MCF 10A (cell line): ENCODE data around the gene OR2K2. TPM values are rescaled to one million over a fixed set of nuclear protein-coding genes. Genes with fewer than 3 reads are reported as not detected.

Experiments
- BruUV-seq: library from RNA; stranded (reverse); fragments of 400-500 nt; replicated peaks from 2 replicates; lab custom pipeline; 2021; lab: Mats Ljungman, UMichigan
- CTCF ChIA-PET: fragments of 300-600 bp; sonication (Branson Sonifier 250); formaldehyde crosslinking; extraction: SDS; loops from one replicate; lab custom pipeline; 2021; ENCODE audit warnings: antibody characterized with exemption, inconsistent platforms; lab: Yijun Ruan, JAX
- POLR2A ChIA-PET: fragments of 300-600, 350-650 bp; sonication (Branson Sonifier 250); formaldehyde crosslinking; extraction: SDS; loops from one replicate; lab custom pipeline; 2020; ENCODE audit warnings: antibody characterized with exemption, inconsistent platforms; lab: Yijun Ruan, JAX
- DNase-seq: peaks from one replicate; pipeline ENCODE4 v3.0.0-alpha.2; 2018; ENCODE audit not compliant: unreplicated experiment
- H3K27ac Mint-ChIP-seq: one replicate; pipeline ENCODE4 v1.8.0; 2022; ENCODE audit warnings: mild to moderate bottlenecking, low read depth, mixed read lengths; ENCODE audit not compliant: unreplicated experiment
- H3K27me3 Mint-ChIP-seq: one replicate; pipeline ENCODE4 v1.8.0; 2022; ENCODE audit warnings: mixed read lengths; ENCODE audit not compliant: insufficient read depth, unreplicated experiment
- H3K36me3 Mint-ChIP-seq: one replicate; pipeline ENCODE4 v1.8.0; 2022; ENCODE audit warnings: mild to moderate bottlenecking, moderate library complexity, mixed read lengths; ENCODE audit not compliant: insufficient read depth, unreplicated experiment
- H3K4me1 Mint-ChIP-seq: one replicate; pipeline ENCODE4 v1.8.0; 2022; ENCODE audit warnings: mixed read lengths; ENCODE audit not compliant: insufficient read depth, unreplicated experiment
- H3K4me3 Mint-ChIP-seq: one replicate; pipeline ENCODE4 v1.8.0; 2022; ENCODE audit warnings: mild to moderate bottlenecking, moderate library complexity, mixed read lengths; ENCODE audit not compliant: unreplicated experiment
- H3K9me3 Mint-ChIP-seq: one replicate; pipeline ENCODE4 v1.8.0; 2022; ENCODE audit warnings: mixed read lengths; ENCODE audit not compliant: unreplicated experiment
- intact Hi-C: fragments of 100-400 bp; cut with micrococcal nuclease; formaldehyde crosslinking; loops from 2 replicates; pipeline ENCODE4 v1.14.1; 2022
- total RNA-seq: library from RNA; stranded (reverse); gene quantifications from 2 replicates; pipeline ENCODE4 v1.2.3, GENCODE V29; 2022
- TF ChIP-seq, protein P1 (sequence below): fragments of 200-600 bp; IDR thresholded peaks from one replicate; pipeline ENCODE4 v1.8.0; 2022; ENCODE audit warnings: antibody characterized with exemption, mild to moderate bottlenecking; ENCODE audit not compliant: unreplicated experiment

OR2K2 gene
- total RNA-seq, 1 experiment from 2014 or later, result not detected

GRCh38 chr9:111356481-111357244 is 26.6 kb upstream of the OR2K2 start:
- peak overlapping the region; percentile 95 for H3K27ac Mint-ChIP-seq
- ChIA-PET CTCF (interaction anchor here (0.6 to 1.0 kb wide), 5 partner anchors 14 to 482 kb away, joined by 3 to 5 read pairs (median 4); no protein-coding TSS in a partner anchor), POLR2A (interaction anchor here (0.5 to 1.7 kb wide), 7 partner anchors 9 to 1800 kb away, joined by 3 to 9 read pairs (median 4); no protein-coding TSS in a partner anchor)
- peak; percentile 85 for DNase-seq
- peaks cover 18% of the 10 kb centered on the region for H3K4me1 Mint-ChIP-seq
- peaks cover 28% of the 10 kb centered on the region for H3K36me3 Mint-ChIP-seq
- H3K4me3 Mint-ChIP-seq, result peak overlapping the region; percentile 75
- no peaks in the 10 kb centered on the region for H3K27me3 Mint-ChIP-seq
- no TSS peak for BruUV-seq
- intact Hi-C loops, result no loop called here
- no peaks in the 10 kb centered on the region for H3K9me3 Mint-ChIP-seq
- TF ChIP-seq, protein P1, sequence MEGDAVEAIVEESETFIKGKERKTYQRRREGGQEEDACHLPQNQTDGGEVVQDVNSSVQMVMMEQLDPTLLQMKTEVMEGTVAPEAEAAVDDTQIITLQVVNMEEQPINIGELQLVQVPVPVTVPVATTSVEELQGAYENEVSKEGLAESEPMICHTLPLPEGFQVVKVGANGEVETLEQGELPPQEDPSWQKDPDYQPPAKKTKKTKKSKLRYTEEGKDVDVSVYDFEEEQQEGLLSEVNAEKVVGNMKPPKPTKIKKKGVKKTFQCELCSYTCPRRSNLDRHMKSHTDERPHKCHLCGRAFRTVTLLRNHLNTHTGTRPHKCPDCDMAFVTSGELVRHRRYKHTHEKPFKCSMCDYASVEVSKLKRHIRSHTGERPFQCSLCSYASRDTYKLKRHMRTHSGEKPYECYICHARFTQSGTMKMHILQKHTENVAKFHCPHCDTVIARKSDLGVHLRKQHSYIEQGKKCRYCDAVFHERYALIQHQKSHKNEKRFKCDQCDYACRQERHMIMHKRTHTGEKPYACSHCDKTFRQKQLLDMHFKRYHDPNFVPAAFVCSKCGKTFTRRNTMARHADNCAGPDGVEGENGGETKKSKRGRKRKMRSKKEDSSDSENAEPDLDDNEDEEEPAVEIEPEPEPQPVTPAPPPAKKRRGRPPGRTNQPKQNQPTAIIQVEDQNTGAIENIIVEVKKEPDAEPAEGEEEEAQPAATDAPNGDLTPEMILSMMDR, result no peak

- ChIA-PET POLR2A (interaction anchor here (0.6 kb wide), 1 partner anchor 1064 kb away, joined by 3 read pairs; no protein-coding TSS in a partner anchor), CTCF (no interaction called here)
- intact Hi-C loops, result no loop called here
- BruUV-seq, result no TSS peak
- H3K9me3 Mint-ChIP-seq, result no peaks in the 10 kb centered on the region
- no peaks in the 10 kb centered on the region for H3K36me3 Mint-ChIP-seq
- TF ChIP-seq, protein P1, result no peak
- H3K4me3 Mint-ChIP-seq, result no peak overlapping the region
- no peaks in the 10 kb centered on the region for H3K27me3 Mint-ChIP-seq
- H3K27ac Mint-ChIP-seq, result no peak overlapping the region
- H3K4me1 Mint-ChIP-seq, result peaks cover 18% of the 10 kb centered on the region
- DNase-seq, result no peak
Measured at GRCh38 chr9:111352545-111352944, 22.5 kb upstream of the OR2K2 start.

- no peak for DNase-seq
- TF ChIP-seq, protein P1, result no peak
- Mint-ChIP-seq H3K4me1 (no peaks in the 10 kb centered on the region), H3K36me3 (no peaks in the 10 kb centered on the region), H3K9me3 (no peaks in the 10 kb centered on the region), H3K27ac (no peak overlapping the region), H3K27me3 (no peaks in the 10 kb centered on the region), H3K4me3 (no peak overlapping the region)
- intact Hi-C loops, result no loop called here
- POLR2A ChIA-PET, result no interaction called here
- no TSS peak for BruUV-seq
- CTCF ChIA-PET, result interaction anchor here (0.6 kb wide), 1 partner anchor 13 kb away, joined by 3 read pairs; no protein-coding TSS in a partner anchor
Measured at GRCh38 chr9:111350556-111350955, 20.5 kb upstream of the OR2K2 start.

DNA sequence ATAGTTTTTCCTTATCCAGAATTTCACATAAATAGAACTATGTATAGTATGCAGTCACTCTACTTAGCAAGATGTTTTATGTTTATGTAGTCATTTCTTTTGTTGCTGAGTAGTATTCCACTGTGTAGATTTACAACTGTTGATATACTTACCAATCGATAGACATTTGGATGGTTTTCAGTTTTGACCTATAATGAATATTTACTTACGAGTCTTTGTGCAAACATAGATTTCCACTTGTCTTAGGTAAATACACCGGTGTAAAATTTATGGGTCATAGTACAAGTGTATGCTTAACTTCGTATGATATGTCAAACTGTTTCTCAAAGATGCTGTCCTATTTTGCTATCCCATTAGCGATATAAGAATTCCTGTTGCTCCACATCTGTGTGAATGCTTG is 19.7 kb upstream of the OR2K2 start:
- no TSS peak for BruUV-seq
- H3K4me3 Mint-ChIP-seq, result no peak overlapping the region
- intact Hi-C loops, result no loop called here
- no peak overlapping the region for H3K27ac Mint-ChIP-seq
- H3K36me3 Mint-ChIP-seq, result no peaks in the 10 kb centered on the region
- CTCF ChIA-PET, result interaction anchor here (0.6 kb wide), 1 partner anchor 12 kb away, joined by 3 read pairs; no protein-coding TSS in a partner anchor
- no peaks in the 10 kb centered on the region for H3K27me3 Mint-ChIP-seq
- TF ChIP-seq, protein P1, result no peak
- DNase-seq, result no peak
- H3K9me3 Mint-ChIP-seq, result no peaks in the 10 kb centered on the region
- no peaks in the 10 kb centered on the region for H3K4me1 Mint-ChIP-seq
- POLR2A ChIA-PET, result no interaction called here
